K562 (cell line): ENCODE results near the gene DISC1. TPM values are rescaled to one million over a fixed set of nuclear protein-coding genes. Genes with fewer than 3 reads are reported as not detected.

Experiments used
- ATAC-seq: fragments of 200-7000 bp; cut with Tn5 transposase; 3 replicates; pipeline ENCODE4 v1.9.1; 2020; ENCODE audit warnings: moderate library complexity
- BruUV-seq: library from RNA; stranded (reverse); fragments of 400-500 nt; replicated peaks from 2 replicates; lab custom pipeline; 2021; lab: Mats Ljungman, UMichigan
- CTCF ChIA-PET: fragments of 300-600 bp; formaldehyde crosslinking; extraction: SDS; loops from one replicate; lab custom pipeline; 2021; ENCODE audit warnings: low intra/inter-chr PET ratio; lab: Yijun Ruan, JAX
- POLR2A ChIA-PET: fragments of 300-600, 350-650 bp; sonication (Branson Sonifier 250); formaldehyde crosslinking; extraction: SDS; loops from one replicate; lab custom pipeline; 2021; ENCODE audit warnings: antibody characterized with exemption, inconsistent platforms; lab: Yijun Ruan, JAX
- DNase-seq, 4 experiments: peaks; one replicate each; pipeline versions ENCODE4 v3.0.0 to v3.0.0-alpha.2; 2011 to 2018; ENCODE audit warnings: low spot score in 3 of 4, mixed read lengths in 3 of 4; ENCODE audit errors: extremely low read depth in 1 of 4
- FAIRE-seq: peaks from 2 replicates; lab custom pipeline; 2011; peaks lifted over from hg19 to GRCh38; lab: Jason Lieb, UNC
- H2AFZ ChIP-seq: 2 replicates; pipeline ENCODE4 v1.6.0; 2011; ENCODE audit warnings: low read depth, low read length, control low read depth, inconsistent platforms
- H3K27ac ChIP-seq: fragments of 200-600 bp; 3 replicates; pipeline ENCODE4 v1.8.0; 2011; ENCODE audit warnings: low read depth, mild to moderate bottlenecking, control low read depth, inconsistent platforms, low read length, moderate library complexity, mixed read lengths; ENCODE audit errors: extremely low read depth
- H3K27me3 ChIP-seq, 2 experiments: fragments of 300-600 bp in 1 of 2; 2 replicates in 1 of 2; 3 replicates in 1 of 2; pipeline versions ENCODE4 v1.6.0 to v1.8.0; 2011; ENCODE audit warnings: inconsistent platforms in 2 of 2, low read length in 2 of 2, mild to moderate bottlenecking in 1 of 2, mixed read lengths in 1 of 2, moderate library complexity in 1 of 2; ENCODE audit not compliant: control insufficient read depth in 2 of 2, insufficient read depth in 2 of 2
- H3K36me3 ChIP-seq: fragments of 300-600 bp; 3 replicates; pipeline ENCODE4 v1.8.0; 2011; ENCODE audit warnings: mild to moderate bottlenecking, low read length, inconsistent platforms; ENCODE audit not compliant: control insufficient read depth, insufficient read depth
- H3K4me1 ChIP-seq, 2 experiments: fragments of 200-600 bp in 1 of 2; replicated peaks in 1 of 2; 2 replicates in 1 of 2; 3 replicates in 1 of 2; pipeline versions ENCODE4 v1.5.1 to v1.8.0; 2011; ENCODE audit warnings: inconsistent platforms in 2 of 2, low read length in 2 of 2, mild to moderate bottlenecking in 1 of 2, mixed read lengths in 1 of 2, moderate library complexity in 1 of 2; ENCODE audit not compliant: control insufficient read depth in 2 of 2, insufficient read depth in 2 of 2
- H3K4me2 ChIP-seq: 2 replicates; pipeline ENCODE4 v1.6.1; 2011; ENCODE audit warnings: low read length, control low read depth, inconsistent platforms, mixed read lengths; ENCODE audit not compliant: insufficient read depth
- H3K4me3 ChIP-seq: fragments of 200-600 bp; sonication (generic), shearing (Covaris generic); 2 replicates; pipeline ENCODE4 v1.5.1; 2016; ENCODE audit warnings: control low read depth, inconsistent platforms
- H3K79me2 ChIP-seq: fragments of 200-600 bp; 3 replicates; pipeline ENCODE4 v1.8.0; 2011; ENCODE audit warnings: low read length, inconsistent platforms; ENCODE audit not compliant: control insufficient read depth, insufficient read depth
- H3K9ac ChIP-seq, 2 experiments: 2 replicates each; pipeline versions ENCODE4 v1.6.0 to v1.6.1; 2011; ENCODE audit warnings: low read depth in 2 of 2, low read length in 2 of 2, control low read depth in 1 of 2, inconsistent platforms in 1 of 2, mild to moderate bottlenecking in 1 of 2, mixed read lengths in 1 of 2; ENCODE audit not compliant: insufficient read depth in 1 of 2
- H3K9me1 ChIP-seq: one replicate; pipeline ENCODE4 v1.6.0; 2011; ENCODE audit warnings: inconsistent platforms, mild to moderate bottlenecking, low read length, moderate library complexity; ENCODE audit not compliant: control insufficient read depth, insufficient read depth
- H3K9me3 ChIP-seq: replicated peaks from 2 replicates; pipeline ENCODE4 v1.5.1; 2011; ENCODE audit warnings: low read depth, low read length, inconsistent platforms; ENCODE audit not compliant: control insufficient read depth, insufficient read depth
- H4K20me1 ChIP-seq: replicated peaks from 2 replicates; pipeline ENCODE4 v1.6.1; 2011; ENCODE audit warnings: low read length, inconsistent platforms, mixed read lengths; ENCODE audit not compliant: control insufficient read depth, insufficient read depth
- CCNT2 ChIP-seq: IDR thresholded peaks from 2 replicates; pipeline ENCODE4 v1.6.1; 2011; ENCODE audit warnings: borderline replicate concordance, low read depth, mild to moderate bottlenecking, moderate library complexity, mixed read lengths, low read length; ENCODE audit not compliant: insufficient read length; ENCODE audit errors: extremely low read depth
- EP400 ChIP-seq: fragments of 450-650 bp; IDR thresholded peaks from 2 replicates; pipeline ENCODE4 v1.6.1; 2017; ENCODE audit warnings: antibody characterized with exemption, mild to moderate bottlenecking, moderate library complexity
- HIVEP1 ChIP-seq: fragments of 250-450 bp; sonication (Bioruptor Pico); IDR thresholded peaks from 2 replicates; pipeline ENCODE4 v1.4.0; 2020; ENCODE audit warnings: mild to moderate bottlenecking
- HOXB6 ChIP-seq: fragments of 250-450 bp; sonication (Bioruptor Pico); IDR thresholded peaks from 2 replicates; pipeline ENCODE4 v1.5.1; 2022; ENCODE audit warnings: mild to moderate bottlenecking, borderline replicate concordance
- KLF1 ChIP-seq: fragments of 450-650 bp; IDR thresholded peaks from 2 replicates; pipeline ENCODE4 v1.6.1; 2016; ENCODE audit warnings: missing genetic modification characterization, missing compliant biosample characterization
- NELFE ChIP-seq: IDR thresholded peaks from 2 replicates; pipeline ENCODE4 v1.6.1; 2011; ENCODE audit warnings: mild to moderate bottlenecking; ENCODE audit not compliant: insufficient read depth, insufficient read length
- NFE2L1 ChIP-seq: fragments of 450-650 bp; IDR thresholded peaks from 2 replicates; pipeline ENCODE4 v1.6.1; 2016; ENCODE audit warnings: missing genetic modification characterization, low read depth, mild to moderate bottlenecking, missing compliant biosample characterization, moderate library complexity, borderline replicate concordance
- PHB2 ChIP-seq: fragments of 450-650 bp; IDR thresholded peaks from 2 replicates; pipeline ENCODE4 v1.6.1; 2017; ENCODE audit warnings: low read depth
- PML ChIP-seq: IDR thresholded peaks from 2 replicates; pipeline ENCODE4 v1.6.1; 2012; ENCODE audit warnings: low read length, inconsistent platforms
- STAT5A ChIP-seq: IDR thresholded peaks from 2 replicates; pipeline ENCODE4 v1.6.1; 2012; ENCODE audit warnings: low read length, inconsistent platforms, borderline replicate concordance
- TRIM24 ChIP-seq, 2 experiments: fragments of 450-650 bp; IDR thresholded peaks; 2 replicates each; pipeline ENCODE4 v1.6.1; 2016
- ZFP1 ChIP-seq: fragments of 450-650 bp; formaldehyde crosslinking; IDR thresholded peaks from 2 replicates; pipeline ENCODE4 v1.4.0; 2020; ENCODE audit warnings: mild to moderate bottlenecking, mixed read lengths
- ZNF12 ChIP-seq: sonication (generic); formaldehyde crosslinking; IDR thresholded peaks from 2 replicates; pipeline ENCODE4 v1.4.0; 2020; ENCODE audit warnings: mild to moderate bottlenecking, missing genetic modification reagents
- ZNF124 ChIP-seq: sonication (generic); formaldehyde crosslinking; IDR thresholded peaks from 2 replicates; pipeline ENCODE4 v1.8.1; 2022; ENCODE audit warnings: missing genetic modification reagents
- WGBS: fragments of 100-300 bp; shearing (Covaris generic); methylation state at CpG from one replicate; pipeline ENCODE4 v1.1.6; 2016; ENCODE audit warnings: low coverage, mixed read lengths; ENCODE audit not compliant: insufficient coverage; ENCODE audit errors: missing lambda C conversion rate; 5-methylcytosine and 5-hydroxymethylcytosine counted together
- in situ Hi-C: fragments of 300-500 bp; cut with MboI; formaldehyde crosslinking; loops from 4 replicates; pipeline ENCODE4 v1.15.0; 2018; ENCODE audit warnings: inconsistent platforms, mixed read lengths
- intact Hi-C: fragments of 100-400 bp; cut with micrococcal nuclease; formaldehyde crosslinking; loops from 2 replicates; pipeline ENCODE4 v1.14.2; 2022
- polyA plus RNA-seq, 8 experiments: library from polyadenylated mRNA; depleted of rRNA in 4 of 8; stranded (reverse) in 5 of 8; unstranded in 3 of 8; fragments of >200 nt; fragmentation: Nextera tagmentation in 2 of 8; fragmentation: Illumina TruSeq in 1 of 8; extraction: Ambion mirVana in 2 of 8; extraction: Trizol in 1 of 8; gene quantifications; 2 replicates each; pipeline versions ENCODE4 v1.2.1 to v1.2.3, GENCODE V29; 2011 to 2014; ENCODE audit warnings: inconsistent platforms in 1 of 8, missing spikeins in 1 of 8
- total RNA-seq, 7 experiments: library from RNA; depleted of rRNA in 6 of 7; stranded (reverse); fragments of >200 nt in 6 of 7; fragmentation: Illumina TruSeq in 2 of 7; extraction: Trizol in 2 of 7; gene quantifications; 2 replicates each; pipeline versions ENCODE4 v1.2.1 to v1.2.3, GENCODE V29; 2011 to 2021; ENCODE audit warnings: low replicate concordance in 1 of 7
- TF ChIP-seq, protein P1 (sequence below): IDR thresholded peaks from 2 replicates; pipeline ENCODE4 v1.6.1; 2011; ENCODE audit not compliant: insufficient read length; ENCODE audit errors: extremely low read depth
- TF ChIP-seq, protein P2 (sequence below): fragments of 250-450 bp; sonication (Bioruptor Pico); IDR thresholded peaks from 2 replicates; pipeline ENCODE4 v1.5.0; 2022; ENCODE audit warnings: mild to moderate bottlenecking

Gene DISC1
- total and polyA plus RNA-seq, 9 of the 15 experiments (the other 6 are each of a cell fraction or from before 2014, with no cell fraction given): 0.01 to 0.11 (median 0.08) TPM; not detected in 1

DNA sequence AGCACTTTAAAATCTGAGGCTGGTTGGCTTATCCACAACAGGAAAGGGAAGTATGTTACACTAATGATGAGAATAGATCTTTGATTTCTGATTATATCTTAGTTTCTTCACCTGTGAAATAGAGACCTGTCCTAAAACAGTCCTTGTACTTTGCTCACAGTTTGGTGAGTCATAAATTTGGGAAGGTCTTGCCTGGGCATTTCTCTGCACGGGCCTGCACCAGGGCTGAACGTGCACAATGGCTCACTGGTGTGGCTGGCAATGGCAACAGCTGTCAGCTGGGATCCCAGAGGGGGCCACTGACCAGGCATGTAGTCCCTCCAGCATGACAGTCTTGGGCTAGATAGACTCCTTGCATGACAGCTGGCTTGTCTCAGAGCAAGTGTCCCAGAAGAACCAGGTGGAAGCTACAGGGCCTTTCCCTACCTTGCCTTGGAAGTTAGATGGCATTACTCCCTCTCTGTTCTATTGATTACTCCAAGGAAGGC, 367.4 kb downstream of the DISC1 start:
- CTCF ChIA-PET: no interaction called here
- Histone ChIP-seq H2AFZ (no peak overlapping the region), H3K4me1 (no peaks in the 10 kb centered on the region), H3K36me3 (no peaks in the 10 kb centered on the region), H3K9me1 (no peaks in the 10 kb centered on the region), H3K9ac (no peak overlapping the region), H3K27ac (no peak overlapping the region), H3K79me2 (no peaks in the 10 kb centered on the region), H3K9me3 (no peaks in the 10 kb centered on the region; the same call in 1 of the 2 replicates), H3K4me2 (no peak overlapping the region), H4K20me1 (no peaks in the 10 kb centered on the region), H3K27me3 (no peaks in the 10 kb centered on the region), H3K4me3 (no peak overlapping the region)
- ATAC-seq (no peak), DNase-seq (no peak), FAIRE-seq (no peak)
- intact Hi-C loops: no loop called here
- TF ChIP-seq STAT5A (no peak), ZFP1 (CRISPR knock-in tag) (no peak), PML (no peak), CCNT2 (no peak), HOXB6 (CRISPR knock-in tag) (no peak), TRIM24 (IDR thresholded peaks at IDR 0.05) (no peak), NELFE (no peak), PHB2 (no peak), KLF1 (no peak), HIVEP1 (CRISPR knock-in tag) (no peak), ZNF12 (CRISPR knock-in tag) (no peak), EP400 (no peak), NFE2L1 (tag) (no peak), ZNF124 (CRISPR knock-in tag) (no peak)
- TF ChIP-seq, protein P1, sequence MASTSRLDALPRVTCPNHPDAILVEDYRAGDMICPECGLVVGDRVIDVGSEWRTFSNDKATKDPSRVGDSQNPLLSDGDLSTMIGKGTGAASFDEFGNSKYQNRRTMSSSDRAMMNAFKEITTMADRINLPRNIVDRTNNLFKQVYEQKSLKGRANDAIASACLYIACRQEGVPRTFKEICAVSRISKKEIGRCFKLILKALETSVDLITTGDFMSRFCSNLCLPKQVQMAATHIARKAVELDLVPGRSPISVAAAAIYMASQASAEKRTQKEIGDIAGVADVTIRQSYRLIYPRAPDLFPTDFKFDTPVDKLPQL: no peak
- TF ChIP-seq, protein P2, sequence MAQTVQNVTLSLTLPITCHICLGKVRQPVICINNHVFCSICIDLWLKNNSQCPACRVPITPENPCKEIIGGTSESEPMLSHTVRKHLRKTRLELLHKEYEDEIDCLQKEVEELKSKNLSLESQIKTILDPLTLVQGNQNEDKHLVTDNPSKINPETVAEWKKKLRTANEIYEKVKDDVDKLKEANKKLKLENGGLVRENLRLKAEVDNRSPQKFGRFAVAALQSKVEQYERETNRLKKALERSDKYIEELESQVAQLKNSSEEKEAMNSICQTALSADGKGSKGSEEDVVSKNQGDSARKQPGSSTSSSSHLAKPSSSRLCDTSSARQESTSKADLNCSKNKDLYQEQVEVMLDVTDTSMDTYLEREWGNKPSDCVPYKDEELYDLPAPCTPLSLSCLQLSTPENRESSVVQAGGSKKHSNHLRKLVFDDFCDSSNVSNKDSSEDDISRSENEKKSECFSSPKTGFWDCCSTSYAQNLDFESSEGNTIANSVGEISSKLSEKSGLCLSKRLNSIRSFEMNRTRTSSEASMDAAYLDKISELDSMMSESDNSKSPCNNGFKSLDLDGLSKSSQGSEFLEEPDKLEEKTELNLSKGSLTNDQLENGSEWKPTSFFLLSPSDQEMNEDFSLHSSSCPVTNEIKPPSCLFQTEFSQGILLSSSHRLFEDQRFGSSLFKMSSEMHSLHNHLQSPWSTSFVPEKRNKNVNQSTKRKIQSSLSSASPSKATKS (CRISPR knock-in tag): no peak
- 3% methylated on average over 2 of the region's 2 CpGs for WGBS
- in situ Hi-C loops: no loop called here
- POLR2A ChIA-PET: no interaction called here
- BruUV-seq: no TSS peak
